ENCODE measurements around the gene CACNB2.

Gene CACNB2

GRCh38 chr10:18209241-18209640 is 69.0 kb downstream of the CACNB2 start:
- Histone ChIP-seq H3K4me3 (ENCODE audit: low read depth in 1 of 2, low read length in 2 of 2) (no peak overlapping the region), H3K36me3 (ENCODE audit: control insufficient read depth in 1 of 2, insufficient read depth in 2 of 2, low read length in 2 of 2) (no peaks in the 10 kb centered on the region), H3K27ac (ENCODE audit: low read depth, low read length) (no peak overlapping the region), H3K9me3 (ENCODE audit: control insufficient read depth in 1 of 2, low read length in 2 of 2) (no peaks in the 10 kb centered on the region), H3K4me1 (ENCODE audit: control insufficient read depth in 1 of 2, insufficient read depth in 2 of 2, low read length in 2 of 2) (peaks cover 6 to 8% of the 10 kb centered on the region in 2 donors), H3K27me3 (ENCODE audit: control insufficient read depth in 1 of 2, insufficient read depth in 2 of 2, low read length in 2 of 2) (no peaks in the 10 kb centered on the region), H3K9ac (ENCODE audit: low read depth in 1 of 2, low read length in 2 of 2) (no peak overlapping the region)

GRCh38 chr10:18210711-18211110 is 70.5 kb downstream of the CACNB2 start:
- H3K4me3 ChIP-seq (ENCODE audit: low read depth in 1 of 2, low read length in 2 of 2) = no peak overlapping the region
- peaks cover 6 to 8% of the 10 kb centered on the region in 2 donors for H3K4me1 ChIP-seq (ENCODE audit: control insufficient read depth in 1 of 2, insufficient read depth in 2 of 2, low read length in 2 of 2)
- H3K36me3 ChIP-seq (ENCODE audit: control insufficient read depth in 1 of 2, insufficient read depth in 2 of 2, low read length in 2 of 2) = no peaks in the 10 kb centered on the region
- H3K27me3 ChIP-seq (ENCODE audit: control insufficient read depth in 1 of 2, insufficient read depth in 2 of 2, low read length in 2 of 2) = no peaks in the 10 kb centered on the region
- H3K9ac ChIP-seq (ENCODE audit: low read depth in 1 of 2, low read length in 2 of 2) = no peak overlapping the region
- no peak overlapping the region for H3K27ac ChIP-seq (ENCODE audit: low read depth, low read length)
- no peaks in the 10 kb centered on the region for H3K9me3 ChIP-seq (ENCODE audit: control insufficient read depth in 1 of 2, low read length in 2 of 2)

DNA sequence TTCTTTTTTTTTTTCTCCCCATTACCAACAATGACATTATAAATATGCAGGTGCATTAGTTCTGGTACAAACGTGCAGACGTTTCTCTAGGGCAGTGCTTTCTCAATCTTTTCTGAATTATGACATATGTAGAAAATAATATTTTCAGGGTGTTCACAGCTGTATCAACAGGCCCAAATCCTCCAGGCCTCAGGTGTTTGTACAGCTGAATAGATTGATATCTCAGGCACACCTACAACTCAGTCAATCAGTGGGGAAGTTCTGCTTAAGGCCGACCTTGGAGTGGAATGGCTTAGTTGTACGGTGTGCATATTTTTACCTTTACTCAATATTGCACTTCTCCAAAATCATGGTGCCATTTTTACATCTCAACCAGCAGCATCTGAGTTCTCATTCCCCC is 71.6 kb downstream of the CACNB2 start:
- Histone ChIP-seq H3K9me3 (ENCODE audit: control insufficient read depth in 1 of 2, low read length in 2 of 2) (no peaks in the 10 kb centered on the region), H3K27ac (ENCODE audit: low read depth, low read length) (no peak overlapping the region), H3K36me3 (ENCODE audit: control insufficient read depth in 1 of 2, insufficient read depth in 2 of 2, low read length in 2 of 2) (no peaks in the 10 kb centered on the region), H3K27me3 (ENCODE audit: control insufficient read depth in 1 of 2, insufficient read depth in 2 of 2, low read length in 2 of 2) (no peaks in the 10 kb centered on the region), H3K4me3 (ENCODE audit: low read depth in 1 of 2, low read length in 2 of 2) (no peak overlapping the region), H3K4me1 (ENCODE audit: control insufficient read depth in 1 of 2, insufficient read depth in 2 of 2, low read length in 2 of 2) (peaks cover 6 to 8% of the 10 kb centered on the region in 2 donors), H3K9ac (ENCODE audit: low read depth in 1 of 2, low read length in 2 of 2) (no peak overlapping the region)

GRCh38 chr10:18213271-18213670 is 73.0 kb downstream of the CACNB2 start:
- no peaks in the 10 kb centered on the region for H3K27me3 ChIP-seq (ENCODE audit: control insufficient read depth in 1 of 2, insufficient read depth in 2 of 2, low read length in 2 of 2)
- no peak overlapping the region for H3K27ac ChIP-seq (ENCODE audit: low read depth, low read length)
- no peak overlapping the region for H3K4me3 ChIP-seq (ENCODE audit: low read depth in 1 of 2, low read length in 2 of 2)
- H3K4me1 ChIP-seq (ENCODE audit: control insufficient read depth in 1 of 2, insufficient read depth in 2 of 2, low read length in 2 of 2) = peaks cover 6 to 8% of the 10 kb centered on the region in 2 donors
- no peak overlapping the region for H3K9ac ChIP-seq (ENCODE audit: low read depth in 1 of 2, low read length in 2 of 2)
- no peaks in the 10 kb centered on the region for H3K9me3 ChIP-seq (ENCODE audit: control insufficient read depth in 1 of 2, low read length in 2 of 2)
- no peaks in the 10 kb centered on the region for H3K36me3 ChIP-seq (ENCODE audit: control insufficient read depth in 1 of 2, insufficient read depth in 2 of 2, low read length in 2 of 2)

DNA sequence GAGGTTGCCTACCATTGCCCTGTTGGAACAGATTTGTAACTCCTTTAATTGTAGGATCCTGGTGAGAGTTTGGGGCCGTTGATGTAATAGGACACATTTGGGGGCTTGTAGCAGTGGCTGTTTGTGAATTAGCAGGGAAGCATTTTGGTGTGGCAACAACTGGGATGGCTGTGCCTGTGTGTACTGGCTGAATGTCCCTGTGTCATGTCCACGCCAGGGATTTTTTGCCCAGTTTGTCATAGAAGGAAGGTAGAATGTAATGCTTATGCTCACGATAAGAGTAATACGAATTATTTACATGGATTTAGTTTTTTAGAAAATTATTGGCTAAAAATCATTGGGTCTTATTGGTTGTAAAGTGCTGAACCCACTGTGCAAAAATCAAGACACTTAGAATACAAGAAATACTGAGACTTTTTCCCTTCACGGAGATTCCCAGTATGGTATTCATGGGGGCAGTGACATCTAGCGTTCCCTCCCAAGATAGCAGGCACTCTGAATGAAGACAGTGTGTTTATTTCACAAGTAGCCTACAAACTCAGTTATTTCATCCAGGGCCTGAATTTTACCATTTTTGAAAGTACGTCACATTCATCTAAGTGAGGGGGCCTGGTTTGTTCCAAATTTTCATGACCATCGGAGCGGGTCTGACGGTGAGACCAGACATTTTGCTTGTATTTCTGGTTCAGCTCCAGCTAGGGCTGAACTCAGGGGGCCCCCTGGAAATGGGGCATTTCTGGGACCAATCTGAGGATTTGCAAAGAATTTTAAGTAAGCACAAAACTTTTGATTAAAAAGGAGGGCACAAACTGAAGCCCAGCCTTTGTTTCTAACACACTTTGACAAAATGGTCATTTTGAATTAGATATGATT is 74.7 kb downstream of the CACNB2 start:
- Histone ChIP-seq H3K36me3 (ENCODE audit: control insufficient read depth in 1 of 2, insufficient read depth in 2 of 2, low read length in 2 of 2) (no peaks in the 10 kb centered on the region), H3K27ac (ENCODE audit: low read depth, low read length) (no peak overlapping the region), H3K4me3 (ENCODE audit: low read depth in 1 of 2, low read length in 2 of 2) (no peak overlapping the region), H3K27me3 (ENCODE audit: control insufficient read depth in 1 of 2, insufficient read depth in 2 of 2, low read length in 2 of 2) (no peaks in the 10 kb centered on the region), H3K9me3 (ENCODE audit: control insufficient read depth in 1 of 2, low read length in 2 of 2) (no peaks in the 10 kb centered on the region), H3K9ac (ENCODE audit: low read depth in 1 of 2, low read length in 2 of 2) (no peak overlapping the region), H3K4me1 (ENCODE audit: control insufficient read depth in 1 of 2, insufficient read depth in 2 of 2, low read length in 2 of 2) (peaks cover 6 to 8% of the 10 kb centered on the region in 2 donors)

GRCh38 chr10:18216482-18216881 is 76.3 kb downstream of the CACNB2 start:
- no peaks in the 10 kb centered on the region for H3K9me3 ChIP-seq (ENCODE audit: control insufficient read depth in 1 of 2, low read length in 2 of 2)
- H3K4me3 ChIP-seq (ENCODE audit: low read depth in 1 of 2, low read length in 2 of 2) = no peak overlapping the region
- no peak overlapping the region for H3K27ac ChIP-seq (ENCODE audit: low read depth, low read length)
- H3K36me3 ChIP-seq (ENCODE audit: control insufficient read depth in 1 of 2, insufficient read depth in 2 of 2, low read length in 2 of 2) = no peaks in the 10 kb centered on the region
- no peaks in the 10 kb centered on the region for H3K4me1 ChIP-seq (ENCODE audit: control insufficient read depth in 1 of 2, insufficient read depth in 2 of 2, low read length in 2 of 2)
- no peak overlapping the region for H3K9ac ChIP-seq (ENCODE audit: low read depth in 1 of 2, low read length in 2 of 2)
- H3K27me3 ChIP-seq (ENCODE audit: control insufficient read depth in 1 of 2, insufficient read depth in 2 of 2, low read length in 2 of 2) = no peaks in the 10 kb centered on the region

DNA sequence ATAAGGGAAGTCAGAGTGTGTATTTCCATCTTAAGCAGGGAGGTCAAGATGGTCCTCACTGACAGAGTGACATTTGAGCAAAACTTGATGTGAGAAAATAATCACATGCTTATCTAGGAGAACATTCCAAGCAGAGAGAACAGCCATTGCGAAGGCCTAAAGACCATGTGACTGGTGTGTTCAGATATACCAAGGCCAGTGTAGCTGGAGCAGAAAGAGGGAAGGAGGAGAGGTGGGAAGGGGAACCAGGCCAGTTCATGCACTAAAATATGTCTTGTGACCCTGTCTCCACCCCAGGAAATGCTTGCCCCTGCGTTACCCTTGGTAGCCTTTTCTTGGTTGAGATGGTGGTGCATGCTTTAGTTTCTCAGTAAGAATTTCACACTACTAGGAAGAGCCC is 77.4 kb downstream of the CACNB2 start:
- H3K9ac ChIP-seq (ENCODE audit: low read depth in 1 of 2, low read length in 2 of 2) = no peak overlapping the region
- no peaks in the 10 kb centered on the region for H3K9me3 ChIP-seq (ENCODE audit: control insufficient read depth in 1 of 2, low read length in 2 of 2)
- no peak overlapping the region for H3K27ac ChIP-seq (ENCODE audit: low read depth, low read length)
- H3K36me3 ChIP-seq (ENCODE audit: control insufficient read depth in 1 of 2, insufficient read depth in 2 of 2, low read length in 2 of 2) = no peaks in the 10 kb centered on the region
- no peak overlapping the region for H3K4me3 ChIP-seq (ENCODE audit: low read depth in 1 of 2, low read length in 2 of 2)
- no peaks in the 10 kb centered on the region for H3K4me1 ChIP-seq (ENCODE audit: control insufficient read depth in 1 of 2, insufficient read depth in 2 of 2, low read length in 2 of 2)
- no peaks in the 10 kb centered on the region for H3K27me3 ChIP-seq (ENCODE audit: control insufficient read depth in 1 of 2, insufficient read depth in 2 of 2, low read length in 2 of 2)

DNA sequence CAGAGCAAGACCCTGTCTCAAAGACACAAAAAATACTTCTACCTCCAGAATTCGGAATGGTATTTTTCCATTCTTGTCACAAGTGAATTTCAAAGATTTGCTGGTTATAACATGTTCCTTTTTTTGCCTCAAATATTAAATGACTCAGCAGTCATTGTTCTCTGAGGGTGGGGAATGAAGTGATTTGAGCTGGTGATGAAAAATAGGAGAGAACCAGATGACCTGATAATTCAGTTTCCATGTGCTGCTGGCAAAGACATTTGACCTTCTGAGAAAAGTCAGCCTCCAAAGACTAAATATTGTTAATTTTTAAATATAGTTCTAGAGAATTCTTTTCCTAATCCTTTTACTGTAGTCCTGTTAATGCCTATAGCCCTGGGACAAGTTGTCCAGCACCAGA is 78.9 kb downstream of the CACNB2 start:
- no peaks in the 10 kb centered on the region for H3K9me3 ChIP-seq (ENCODE audit: control insufficient read depth in 1 of 2, low read length in 2 of 2)
- no peak overlapping the region for H3K4me3 ChIP-seq (ENCODE audit: low read depth in 1 of 2, low read length in 2 of 2)
- no peaks in the 10 kb centered on the region for H3K36me3 ChIP-seq (ENCODE audit: control insufficient read depth in 1 of 2, insufficient read depth in 2 of 2, low read length in 2 of 2)
- no peak overlapping the region for H3K9ac ChIP-seq (ENCODE audit: low read depth in 1 of 2, low read length in 2 of 2)
- no peaks in the 10 kb centered on the region for H3K27me3 ChIP-seq (ENCODE audit: control insufficient read depth in 1 of 2, insufficient read depth in 2 of 2, low read length in 2 of 2)
- no peaks in the 10 kb centered on the region for H3K4me1 ChIP-seq (ENCODE audit: control insufficient read depth in 1 of 2, insufficient read depth in 2 of 2, low read length in 2 of 2)
- H3K27ac ChIP-seq (ENCODE audit: low read depth, low read length) = no peak overlapping the region

GRCh38 chr10:18221123-18221522 is 80.9 kb downstream of the CACNB2 start:
- H3K27me3 ChIP-seq (ENCODE audit: control insufficient read depth in 1 of 2, insufficient read depth in 2 of 2, low read length in 2 of 2) = no peaks in the 10 kb centered on the region
- H3K9ac ChIP-seq (ENCODE audit: low read depth in 1 of 2, low read length in 2 of 2) = no peak overlapping the region
- H3K36me3 ChIP-seq (ENCODE audit: control insufficient read depth in 1 of 2, insufficient read depth in 2 of 2, low read length in 2 of 2) = no peaks in the 10 kb centered on the region
- no peaks in the 10 kb centered on the region for H3K9me3 ChIP-seq (ENCODE audit: control insufficient read depth in 1 of 2, low read length in 2 of 2)
- H3K4me3 ChIP-seq (ENCODE audit: low read depth in 1 of 2, low read length in 2 of 2) = no peak overlapping the region
- no peaks in the 10 kb centered on the region for H3K4me1 ChIP-seq (ENCODE audit: control insufficient read depth in 1 of 2, insufficient read depth in 2 of 2, low read length in 2 of 2)
- H3K27ac ChIP-seq (ENCODE audit: low read depth, low read length) = no peak overlapping the region

DNA sequence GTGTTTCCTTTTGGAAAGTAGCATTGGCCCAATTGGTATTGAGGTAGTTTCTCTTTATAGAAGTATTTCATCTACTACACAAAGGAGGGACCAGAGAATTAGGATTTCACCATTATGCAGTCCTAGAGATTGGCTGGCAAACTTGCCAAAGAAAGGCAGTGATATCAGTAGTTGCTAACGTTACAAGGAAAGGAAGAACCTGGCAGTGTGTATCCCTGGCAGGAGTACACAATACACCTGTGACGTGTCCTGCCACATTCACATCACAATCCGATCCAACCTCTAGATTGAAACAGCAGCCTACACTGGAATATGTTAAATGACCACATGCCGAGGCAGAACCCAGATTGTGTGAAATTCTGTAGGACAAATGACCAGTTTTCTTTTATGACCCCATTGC is 81.7 kb downstream of the CACNB2 start:
- H3K9ac ChIP-seq (ENCODE audit: low read depth in 1 of 2, low read length in 2 of 2) = no peak overlapping the region
- no peak overlapping the region for H3K4me3 ChIP-seq (ENCODE audit: low read depth in 1 of 2, low read length in 2 of 2)
- no peak overlapping the region for H3K27ac ChIP-seq (ENCODE audit: low read depth, low read length)
- H3K9me3 ChIP-seq (ENCODE audit: control insufficient read depth in 1 of 2, low read length in 2 of 2) = no peaks in the 10 kb centered on the region
- H3K36me3 ChIP-seq (ENCODE audit: control insufficient read depth in 1 of 2, insufficient read depth in 2 of 2, low read length in 2 of 2) = no peaks in the 10 kb centered on the region
- H3K4me1 ChIP-seq (ENCODE audit: control insufficient read depth in 1 of 2, insufficient read depth in 2 of 2, low read length in 2 of 2) = no peaks in the 10 kb centered on the region
- H3K27me3 ChIP-seq (ENCODE audit: control insufficient read depth in 1 of 2, insufficient read depth in 2 of 2, low read length in 2 of 2) = no peaks in the 10 kb centered on the region
